Tibial artery (tissue), 4 donors: Measurements from ENCODE around the gene THSD4.

ENCODE experiments used
- DNase-seq, 2 donors: peaks; one replicate each; pipeline ENCODE4 v3.0.0-alpha.2; 2019
- H3K27ac ChIP-seq, 2 donors: fragments of 200-600 bp; sonication (generic) in 1 of 2; 1 replicate in 1 of 2; 2 replicates in 1 of 2; pipeline ENCODE4 v1.5.1; 2018 to 2019; ENCODE audit warnings: mild to moderate bottlenecking in 1 of 2
- H3K27me3 ChIP-seq, 2 donors: fragments of 200-600 bp; sonication (generic) in 1 of 2; one replicate each; pipeline versions ENCODE4 v1.5.1 to v1.6.0; 2016 to 2019
- H3K36me3 ChIP-seq, 3 donors: fragments of 200-600 bp; sonication (generic) in 2 of 3; one replicate each; pipeline ENCODE4 v1.5.1; 2016 to 2019; ENCODE audit warnings: mild to moderate bottlenecking in 2 of 3
- H3K4me1 ChIP-seq, 4 donors: fragments of 200-600 bp; sonication (generic) in 2 of 4; 1 replicate in 3 of 4; 2 replicates in 1 of 4; pipeline ENCODE4 v1.5.1; 2016 to 2019
- H3K4me3 ChIP-seq, 2 donors: fragments of 200-600 bp; sonication (generic) in 1 of 2; 1 replicate in 1 of 2; 2 replicates in 1 of 2; pipeline ENCODE4 v1.5.1; 2018 to 2019; ENCODE audit warnings: mild to moderate bottlenecking in 2 of 2
- H3K9me3 ChIP-seq, 3 donors: fragments of 200-600 bp; sonication (generic) in 1 of 3; one replicate each; pipeline ENCODE4 v1.5.1; 2016 to 2019
- CTCF ChIP-seq, 2 experiments: fragments of 200-600 bp in 1 of 2; fragments of 450-650 bp in 1 of 2; IDR thresholded peaks; one replicate each; pipeline ENCODE4 v1.5.1; 2017 to 2019; ENCODE audit warnings: antibody characterized with exemption in 2 of 2, mild to moderate bottlenecking in 1 of 2, moderate library complexity in 1 of 2
- intact Hi-C: fragments of 100-400 bp; cut with DNase I; formaldehyde crosslinking; loops from one replicate; pipeline ENCODE4 v1.15.0; 2023; ENCODE audit warnings: low total_unique reads

THSD4 gene

GRCh38 chr15:71114887-71115566, at the start of gene THSD4:
Gene THSD4 (plus strand): TSS chr15:71115471.
- Histone ChIP-seq H3K27me3 (no peaks in the 10 kb centered on the region), H3K4me1 (peaks cover 0 to 27% (median 8%) of the 10 kb centered on the region in 4 donors), H3K4me3 (peak within 1 kb of the TSS; percentile 66 to 70), H3K27ac (peak within 1 kb of the TSS; percentile 83 to 84), H3K36me3 (no peaks in the 10 kb centered on the region), H3K9me3 (no peaks in the 10 kb centered on the region)
- intact Hi-C loops, result loop anchor here (10.0 kb wide), 1 partner anchor 100 kb away; no protein-coding TSS in a partner anchor
- peak; percentile 98 for TF ChIP-seq CTCF (IDR thresholded peaks at IDR 0.05)
- peak; percentile 52 to 80 for DNase-seq

GRCh38 chr15:71066983-71067382, 48.3 kb upstream of the THSD4 start:
- peak in 1 of 2 donors; percentile 62 for DNase-seq
- no peaks in the 10 kb centered on the region for H3K36me3 ChIP-seq
- H3K9me3 ChIP-seq, result no peaks in the 10 kb centered on the region
- no peak for TF ChIP-seq CTCF (IDR thresholded peaks at IDR 0.05)
- H3K4me1 ChIP-seq, result no peaks in the 10 kb centered on the region
- no peak overlapping the region for H3K27ac ChIP-seq
- no peak overlapping the region for H3K4me3 ChIP-seq
- intact Hi-C loops, result no loop called here
- H3K27me3 ChIP-seq, result no peaks in the 10 kb centered on the region

- H3K27me3 ChIP-seq, result no peaks in the 10 kb centered on the region
- TF ChIP-seq CTCF (IDR thresholded peaks at IDR 0.05), result no peak
- no peak for DNase-seq
- H3K27ac ChIP-seq, result no peak overlapping the region
- no peaks in the 10 kb centered on the region for H3K36me3 ChIP-seq
- intact Hi-C loops, result loop anchor here (10.0 kb wide), 1 partner anchor 55 kb away; no protein-coding TSS in a partner anchor
- no peaks in the 10 kb centered on the region for H3K4me1 ChIP-seq
- H3K4me3 ChIP-seq, result no peak overlapping the region
- no peaks in the 10 kb centered on the region for H3K9me3 ChIP-seq
Measured at GRCh38 chr15:71069693-71070092, 45.6 kb upstream of the THSD4 start.

GRCh38 chr15:71071529-71071928, 43.7 kb upstream of the THSD4 start:
- no peaks in the 10 kb centered on the region for H3K9me3 ChIP-seq
- intact Hi-C loops, result loop anchor here (10.0 kb wide), 1 partner anchor 53 kb away; no protein-coding TSS in a partner anchor
- H3K27ac ChIP-seq, result no peak overlapping the region
- TF ChIP-seq CTCF (IDR thresholded peaks at IDR 0.05), result no peak
- no peak overlapping the region for H3K4me3 ChIP-seq
- DNase-seq, result no peak
- H3K36me3 ChIP-seq, result no peaks in the 10 kb centered on the region
- no peaks in the 10 kb centered on the region for H3K4me1 ChIP-seq
- no peaks in the 10 kb centered on the region for H3K27me3 ChIP-seq

GRCh38 chr15:71072423-71072822, 42.8 kb upstream of the THSD4 start:
- Histone ChIP-seq H3K27ac (no peak overlapping the region), H3K4me1 (no peaks in the 10 kb centered on the region)

More at GRCh38 chr15:71072423-71072822, 42.8 kb upstream of the THSD4 start:
- intact Hi-C loops, result loop anchor here (10.0 kb wide), 1 partner anchor 52 kb away; no protein-coding TSS in a partner anchor
- no peak for TF ChIP-seq CTCF (IDR thresholded peaks at IDR 0.05)
- Histone ChIP-seq H3K36me3 (no peaks in the 10 kb centered on the region), H3K9me3 (no peaks in the 10 kb centered on the region), H3K27me3 (no peaks in the 10 kb centered on the region), H3K4me3 (no peak overlapping the region)
- no peak for DNase-seq
